Gastroesophageal sphincter (tissue), 4 donors: ENCODE results near the gene DENND5B. TPM values are rescaled to one million over a fixed set of nuclear protein-coding genes. Genes with fewer than 3 reads are reported as not detected.

ENCODE experiments used
- ATAC-seq: fragments of 150-250 bp; one replicate; pipeline ENCODE4 v1.9.1; 2016; ENCODE audit warnings: mild to moderate bottlenecking, moderate library complexity
- H3K27ac ChIP-seq, 4 donors: fragments of 200-600 bp; sonication (generic) in 3 of 4; 1 replicate in 3 of 4; 2 replicates in 1 of 4; pipeline ENCODE4 v1.5.1; 2016 to 2019
- H3K27me3 ChIP-seq: fragments of 200-600 bp; sonication (generic); one replicate; pipeline ENCODE4 v1.5.1; 2019
- H3K36me3 ChIP-seq, 2 donors: fragments of 200-600 bp; sonication (generic); one replicate each; pipeline ENCODE4 v1.5.1; 2019; ENCODE audit warnings: control low read depth in 1 of 2
- H3K4me1 ChIP-seq, 3 donors: fragments of 200-600 bp; sonication (generic); 1 replicate in 2 of 3; 2 replicates in 1 of 3; pipeline ENCODE4 v1.5.1; 2016 to 2019; ENCODE audit warnings: control low read depth in 2 of 3
- H3K4me3 ChIP-seq, 2 donors: fragments of 200-600 bp; sonication (generic); one replicate each; pipeline ENCODE4 v1.5.1; 2019; ENCODE audit warnings: mild to moderate bottlenecking in 1 of 2, moderate library complexity in 1 of 2
- H3K9me3 ChIP-seq, 3 donors: fragments of 200-600 bp; sonication (generic); one replicate each; pipeline ENCODE4 v1.5.1; 2017 to 2019; ENCODE audit warnings: control low read depth in 2 of 3
- EP300 ChIP-seq: sonication (generic); formaldehyde crosslinking; IDR thresholded peaks from one replicate; pipeline ENCODE4 v1.6.1; 2017; ENCODE audit warnings: antibody characterized with exemption, mild to moderate bottlenecking
- POLR2A ChIP-seq, 2 donors: fragments of 450-650 bp; IDR thresholded peaks; one replicate each; pipeline ENCODE4 v1.6.1; 2017; ENCODE audit warnings: antibody characterized with exemption in 2 of 2, mild to moderate bottlenecking in 2 of 2, moderate library complexity in 1 of 2
- POLR2AphosphoS5 ChIP-seq: sonication (generic); formaldehyde crosslinking; IDR thresholded peaks from one replicate; pipeline ENCODE4 v1.6.1; 2017; ENCODE audit warnings: antibody characterized with exemption
- WGBS, 2 donors: methylation state at CpG; one replicate each; pipeline ENCODE4 v1.1.5; 2018; ENCODE audit warnings: low coverage in 1 of 2; 5-methylcytosine and 5-hydroxymethylcytosine counted together
- total RNA-seq, 4 donors: library from RNA; depleted of rRNA; stranded (reverse); fragments of >200 nt; gene quantifications; one replicate each; pipeline ENCODE4 v1.1.0, GENCODE V29; 2016
- TF ChIP-seq, protein P1 (sequence below), 4 experiments: fragments of 200-600 bp in 2 of 4; fragments of 450-650 bp in 2 of 4; sonication (generic) in 1 of 4; IDR thresholded peaks; one replicate each; pipeline ENCODE4 v1.5.1; 2017 to 2019; ENCODE audit warnings: antibody characterized with exemption in 4 of 4, mild to moderate bottlenecking in 2 of 4, moderate library complexity in 2 of 4

The DENND5B gene
- total RNA-seq, 4 donors from 2014 or later = 14.7 to 40.8 (median 17.7) TPM

DNA sequence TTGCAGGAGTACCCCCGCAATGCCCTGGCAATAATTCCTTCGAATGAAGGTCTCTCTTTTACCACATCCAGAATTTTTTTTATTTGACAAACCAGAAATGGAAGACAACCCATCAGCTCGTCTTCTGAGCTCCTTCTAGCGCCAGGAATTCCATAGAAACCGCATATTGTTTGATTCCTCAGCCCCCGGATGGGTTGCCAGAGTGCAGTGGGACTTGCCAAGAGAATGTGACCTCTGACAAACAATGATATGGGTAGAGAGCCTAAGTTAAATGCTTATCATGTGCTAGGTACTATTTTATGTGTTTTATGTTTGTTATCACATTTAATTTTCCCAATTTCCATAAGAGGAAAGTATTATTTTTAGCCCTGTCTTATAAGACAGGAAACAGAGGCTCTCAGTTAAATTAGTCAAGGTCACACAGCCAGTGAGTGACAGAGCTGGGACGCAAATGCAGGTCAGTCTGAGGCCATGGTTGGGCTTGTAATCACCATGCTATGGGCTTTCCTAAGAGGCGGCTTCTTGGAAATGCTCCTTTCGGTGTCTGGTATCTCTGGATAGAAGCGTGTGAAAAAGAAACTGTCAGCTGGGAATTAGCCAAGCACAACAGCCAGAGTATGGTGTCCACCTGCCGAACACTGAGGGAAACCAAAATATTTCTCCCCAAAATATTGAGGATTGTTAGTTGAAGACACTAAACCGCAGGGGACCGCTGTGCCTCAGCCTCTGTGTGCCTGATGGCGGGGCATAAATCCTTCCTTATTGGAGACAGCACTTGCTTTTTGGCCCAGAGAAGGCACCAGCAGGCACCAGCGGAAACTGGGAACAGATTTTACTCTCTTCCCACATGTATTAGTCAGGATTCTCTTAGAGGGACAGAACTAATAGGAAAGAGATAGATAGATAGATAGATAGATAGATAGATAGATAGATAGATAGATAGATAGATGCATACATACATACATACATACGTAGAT is 39.1 kb upstream of the DENND5B start:
- Histone ChIP-seq H3K4me3 (no peak overlapping the region), H3K27me3 (no peaks in the 10 kb centered on the region), H3K36me3 (no peaks in the 10 kb centered on the region), H3K4me1 (peaks cover 0 to 16% (median 4%) of the 10 kb centered on the region in 3 donors), H3K9me3 (no peaks in the 10 kb centered on the region), H3K27ac (no peak overlapping the region)
- TF ChIP-seq EP300 (no peak), POLR2A (IDR thresholded peaks at IDR 0.05) (no peak), POLR2AphosphoS5 (peak; percentile 27)
- TF ChIP-seq, protein P1, sequence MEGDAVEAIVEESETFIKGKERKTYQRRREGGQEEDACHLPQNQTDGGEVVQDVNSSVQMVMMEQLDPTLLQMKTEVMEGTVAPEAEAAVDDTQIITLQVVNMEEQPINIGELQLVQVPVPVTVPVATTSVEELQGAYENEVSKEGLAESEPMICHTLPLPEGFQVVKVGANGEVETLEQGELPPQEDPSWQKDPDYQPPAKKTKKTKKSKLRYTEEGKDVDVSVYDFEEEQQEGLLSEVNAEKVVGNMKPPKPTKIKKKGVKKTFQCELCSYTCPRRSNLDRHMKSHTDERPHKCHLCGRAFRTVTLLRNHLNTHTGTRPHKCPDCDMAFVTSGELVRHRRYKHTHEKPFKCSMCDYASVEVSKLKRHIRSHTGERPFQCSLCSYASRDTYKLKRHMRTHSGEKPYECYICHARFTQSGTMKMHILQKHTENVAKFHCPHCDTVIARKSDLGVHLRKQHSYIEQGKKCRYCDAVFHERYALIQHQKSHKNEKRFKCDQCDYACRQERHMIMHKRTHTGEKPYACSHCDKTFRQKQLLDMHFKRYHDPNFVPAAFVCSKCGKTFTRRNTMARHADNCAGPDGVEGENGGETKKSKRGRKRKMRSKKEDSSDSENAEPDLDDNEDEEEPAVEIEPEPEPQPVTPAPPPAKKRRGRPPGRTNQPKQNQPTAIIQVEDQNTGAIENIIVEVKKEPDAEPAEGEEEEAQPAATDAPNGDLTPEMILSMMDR (IDR thresholded peaks at IDR 0.05) = no peak
- WGBS, 2 donors = 26 to 46% methylated on average over 6 to 13 of the region's 16 CpGs
- peak; percentile 41 for ATAC-seq

DNA sequence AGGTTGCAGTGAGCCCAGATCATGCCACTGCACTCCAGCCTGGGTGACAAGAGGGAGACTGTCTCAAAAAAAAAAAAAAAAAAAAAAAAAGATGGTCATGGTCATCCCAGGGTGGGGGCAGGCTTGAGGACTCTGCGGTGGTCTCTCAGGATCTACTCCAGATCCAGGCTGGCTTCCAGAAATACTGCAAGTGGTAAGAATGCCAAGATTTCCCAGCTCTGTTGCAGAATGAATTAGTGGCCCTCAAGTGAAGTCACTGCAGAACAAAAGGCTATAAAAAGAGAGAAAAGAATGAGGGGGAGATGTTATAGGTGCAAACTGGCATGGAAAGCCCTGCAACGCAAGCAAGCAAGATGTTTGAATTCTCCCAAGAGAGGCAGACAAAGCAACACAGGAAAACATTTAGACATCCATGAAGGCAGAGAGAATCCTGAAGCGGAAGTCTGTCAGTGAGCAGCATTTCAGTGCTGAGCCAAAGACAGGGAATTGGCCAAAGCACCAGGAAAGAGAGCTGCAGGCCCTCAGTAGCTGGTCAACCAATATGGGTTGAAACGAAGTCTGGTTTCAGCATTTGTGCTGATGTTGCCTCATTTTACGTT is 36.6 kb upstream of the DENND5B start:
- no peaks in the 10 kb centered on the region for H3K27me3 ChIP-seq
- H3K27ac ChIP-seq = no peak overlapping the region
- TF ChIP-seq, protein P1 (IDR thresholded peaks at IDR 0.05) = no peak
- no peak for TF ChIP-seq POLR2A (IDR thresholded peaks at IDR 0.05)
- no peak for TF ChIP-seq POLR2AphosphoS5
- no peak for TF ChIP-seq EP300
- peaks cover 0 to 16% (median 4%) of the 10 kb centered on the region in 3 donors for H3K4me1 ChIP-seq
- no peak for ATAC-seq
- no peak overlapping the region for H3K4me3 ChIP-seq
- 68 to 93% methylated on average over 5 of the region's 5 CpGs for WGBS, 2 donors
- no peaks in the 10 kb centered on the region for H3K9me3 ChIP-seq
- H3K36me3 ChIP-seq = no peaks in the 10 kb centered on the region

DNA sequence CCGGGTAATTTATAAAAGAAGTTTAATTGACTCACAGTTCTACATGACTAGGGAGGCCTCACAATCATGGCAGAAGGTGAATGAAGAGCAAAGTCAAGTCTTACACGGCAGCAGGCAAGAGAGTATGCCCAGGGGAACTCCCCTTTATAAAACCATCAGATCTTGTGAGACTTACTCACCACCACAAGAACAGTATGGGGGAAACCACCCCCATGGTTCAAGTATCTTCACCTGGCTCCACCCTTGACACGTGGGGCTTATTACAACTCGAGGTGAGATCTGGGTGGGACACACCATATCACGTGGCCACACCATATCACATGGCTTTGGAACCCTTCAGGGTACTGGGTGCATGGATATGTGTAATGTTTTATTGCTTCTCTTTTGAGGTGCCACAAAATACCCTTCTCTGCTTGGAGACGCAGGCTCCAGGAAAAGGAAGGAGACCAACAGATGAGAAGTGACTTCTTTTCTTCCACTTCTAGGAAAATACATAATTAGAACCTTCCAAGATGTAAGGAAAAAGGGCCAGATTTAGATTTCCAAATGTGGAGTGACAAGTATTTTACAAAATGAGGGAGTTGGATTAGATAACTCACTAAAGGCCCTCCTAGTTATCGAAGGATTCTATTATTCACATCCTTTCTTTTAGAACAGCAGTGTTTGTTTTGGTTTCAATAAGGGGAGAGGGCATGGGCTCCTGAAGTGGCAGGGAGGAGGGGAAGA is 35.5 kb upstream of the DENND5B start:
- no peaks in the 10 kb centered on the region for H3K9me3 ChIP-seq
- ATAC-seq = no peak
- H3K4me3 ChIP-seq = no peak overlapping the region
- peaks cover 0 to 16% (median 4%) of the 10 kb centered on the region in 3 donors for H3K4me1 ChIP-seq
- H3K27ac ChIP-seq = no peak overlapping the region
- no peak for TF ChIP-seq POLR2A (IDR thresholded peaks at IDR 0.05)
- TF ChIP-seq, protein P1 (IDR thresholded peaks at IDR 0.05) = no peak
- TF ChIP-seq EP300 = no peak
- TF ChIP-seq POLR2AphosphoS5 = no peak
- no peaks in the 10 kb centered on the region for H3K36me3 ChIP-seq
- no peaks in the 10 kb centered on the region for H3K27me3 ChIP-seq
- WGBS, 2 donors = 83 to 89% methylated on average over 5 to 6 of the region's 7 CpGs

DNA sequence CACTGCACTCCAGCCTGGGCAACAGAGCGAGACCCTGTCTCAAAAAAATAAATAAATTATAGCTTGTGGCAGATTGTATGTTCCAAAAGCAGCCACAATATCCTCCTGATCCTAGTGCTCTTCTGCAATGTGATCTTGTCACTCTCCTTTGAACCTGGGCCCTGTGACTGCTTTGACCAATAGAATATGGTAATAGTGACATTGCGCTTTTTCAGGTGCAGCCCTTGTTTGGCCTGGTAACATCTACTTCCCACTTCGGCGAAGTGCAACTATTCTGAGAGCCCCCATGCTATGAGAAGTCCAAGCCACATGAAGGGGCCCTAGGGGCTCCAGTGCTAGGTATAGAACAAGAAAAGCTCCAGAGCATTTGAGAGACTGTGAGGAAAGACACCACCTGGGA is 31.1 kb upstream of the DENND5B start:
- Histone ChIP-seq H3K27ac (no peak overlapping the region), H3K9me3 (no peaks in the 10 kb centered on the region), H3K4me1 (no peaks in the 10 kb centered on the region), H3K36me3 (no peaks in the 10 kb centered on the region), H3K27me3 (no peaks in the 10 kb centered on the region), H3K4me3 (no peak overlapping the region)
- no peak for ATAC-seq
- TF ChIP-seq, protein P1 (IDR thresholded peaks at IDR 0.05) = no peak
- TF ChIP-seq EP300 (no peak), POLR2A (IDR thresholded peaks at IDR 0.05) (no peak), POLR2AphosphoS5 (no peak)
- WGBS, 2 donors = 93 to 100% methylated on average over 2 to 4 of the region's 4 CpGs
